ENCODE results near the gene HTR4. TPM values are rescaled to one million over a fixed set of nuclear protein-coding genes. Genes with fewer than 3 reads are reported as not detected.

Gene HTR4
- total RNA-seq, 1 experiment from 2014 or later, result not detected

- no peak overlapping the region for H3T11ph ChIP-seq (ENCODE audit: low read length)
- DNase-seq, result no peak
- no peak overlapping the region for H3K27ac Mint-ChIP-seq
- no peak overlapping the region for H3K4me3 Mint-ChIP-seq
- no peaks in the 10 kb centered on the region for H3K27me3 ChIP-seq (ENCODE audit: insufficient read depth, low read length)
- H3K27me3 Mint-ChIP-seq (ENCODE audit: low read depth), result no peaks in the 10 kb centered on the region
- H3K23ac ChIP-seq (ENCODE audit: insufficient read length, low read depth, low read length), result no peak overlapping the region
- no peak overlapping the region for H4K91ac ChIP-seq (ENCODE audit: insufficient read length, low read depth, low read length)
- no CpG with 5 or more reads among the region's 4 CpGs for WGBS (ENCODE audit: extremely low coverage, insufficient read length, low lambda C conversion rate)
- H3K9ac ChIP-seq (ENCODE audit: extremely low read depth, insufficient read length, low read length), result no peak overlapping the region
- 0 out of 4 replicates have a peak, but pooled peaks cover 0 to 3% of the 10 kb centered on the region in 2 experiments for H3K4me1 Mint-ChIP-seq
- H2AK5ac ChIP-seq (ENCODE audit: insufficient read length, low read length), result no peak overlapping the region
- H2BK5ac ChIP-seq (ENCODE audit: insufficient read length, low read length), result no peak overlapping the region
- H3K56ac ChIP-seq (ENCODE audit: insufficient read length, low read depth, low read length), result no peak overlapping the region
- H3K36me3 Mint-ChIP-seq (ENCODE audit: insufficient read depth in 1 of 3, low read depth in 3 of 3), result no peaks in the 10 kb centered on the region
- no peak overlapping the region for H3K4ac ChIP-seq (ENCODE audit: low read depth, low read length)
- no peak overlapping the region for H2BK20ac ChIP-seq (ENCODE audit: low read depth, low read length, poor library complexity, severe bottlenecking)
- H3K14ac ChIP-seq (ENCODE audit: insufficient read depth, low read length), result no peak overlapping the region
- H2BK15ac ChIP-seq (ENCODE audit: low read depth, low read length), result no peak overlapping the region
- TF ChIP-seq CTCF (conservative IDR thresholded peaks at IDR 0.05), result no peak
- H4K20me1 ChIP-seq (ENCODE audit: control insufficient read depth, insufficient read depth, insufficient read length), result no peaks in the 10 kb centered on the region
- no peak overlapping the region for H3K4me2 ChIP-seq (ENCODE audit: insufficient read depth, insufficient read length, low read length)
- H2BK12ac ChIP-seq (ENCODE audit: insufficient read length, low read depth, low read length), result no peak overlapping the region
- no peaks in the 10 kb centered on the region for H3K9me3 ChIP-seq (ENCODE audit: control insufficient read depth, low read depth, low read length)
- no peaks in the 10 kb centered on the region for H3K23me2 ChIP-seq (ENCODE audit: insufficient read length, low read depth, low read length, poor library complexity, severe bottlenecking)
- no peak overlapping the region for H3K18ac ChIP-seq (ENCODE audit: insufficient read length, low read depth, low read length)
- no peaks in the 10 kb centered on the region for H3K79me1 ChIP-seq (ENCODE audit: insufficient read depth, low read depth, low read length, poor library complexity, severe bottlenecking)
- H4K8ac ChIP-seq (replicated peaks; ENCODE audit: insufficient read length, low read depth, low read length), result no peak overlapping the region
- H2BK120ac ChIP-seq (ENCODE audit: low read depth, low read length, poor library complexity, severe bottlenecking), result no peak overlapping the region
- H3K9me3 Mint-ChIP-seq, result no peaks in the 10 kb centered on the region
- no peaks in the 10 kb centered on the region for H3K4me1 ChIP-seq (ENCODE audit: insufficient read depth, low read length)
- no peak overlapping the region for H4K5ac ChIP-seq (ENCODE audit: insufficient read length, low read depth, low read length)
- H3K27ac ChIP-seq (ENCODE audit: insufficient read length, low read depth, low read length), result no peak overlapping the region
- no peaks in the 10 kb centered on the region for H3K79me2 ChIP-seq (ENCODE audit: insufficient read depth, low read length)
- H2AFZ ChIP-seq (ENCODE audit: low read length), result no peak overlapping the region
Observed at GRCh38 chr5:148641735-148642134, 12.6 kb downstream of the HTR4 start.
